Inferior parietal cortex (tissue), 1 donor: Measurements from ENCODE around the gene LITAFD.
"Not testable (repeated sequence)": the region's sequence is repeated elsewhere in the genome, so short reads cannot be mapped to it uniquely, and the experiment has no call there.

ENCODE experiments used
- DNase-seq: peaks from one replicate; pipeline ENCODE4 v3.0.0-alpha.2; 2016; ENCODE audit errors: extremely low spot score

Gene LITAFD

DNA sequence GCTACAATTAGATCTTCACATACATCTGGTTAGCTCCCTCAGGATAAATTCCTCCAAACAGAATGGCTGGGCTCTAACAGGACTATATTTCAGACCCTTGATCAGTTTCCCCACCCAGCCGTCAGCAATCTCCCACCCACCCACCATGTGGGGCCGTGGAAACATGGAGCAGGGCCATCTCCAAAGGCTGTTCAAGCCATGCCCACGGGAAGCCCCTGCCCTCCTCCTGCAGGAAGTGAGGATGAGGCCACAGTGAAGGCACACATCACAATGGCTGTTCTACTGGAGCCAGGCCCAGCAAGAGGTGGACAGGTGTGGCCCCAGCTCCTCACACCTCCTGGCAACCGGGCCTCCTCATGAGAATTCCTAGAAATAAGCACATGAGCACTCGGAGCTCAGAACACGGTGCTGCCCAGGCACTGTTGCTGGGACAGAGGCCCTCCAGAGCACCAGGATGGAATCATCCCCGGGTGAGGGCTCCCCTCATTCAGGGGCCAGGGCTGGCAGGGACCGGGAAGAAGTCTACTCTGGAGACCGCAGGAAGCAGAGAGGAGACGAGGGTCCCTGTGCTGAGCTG is at the start of gene LITAFD:
LITAFD (plus strand) TSS at position 311 of the 577 bp plus-strand sequence. CDS start 2,005 bp downstream, outside the sequence.
- no peak for DNase-seq

GRCh38 chr16:8832717-8833105 is 49.4 kb upstream of the LITAFD start:
- DNase-seq, result no peak

DNA sequence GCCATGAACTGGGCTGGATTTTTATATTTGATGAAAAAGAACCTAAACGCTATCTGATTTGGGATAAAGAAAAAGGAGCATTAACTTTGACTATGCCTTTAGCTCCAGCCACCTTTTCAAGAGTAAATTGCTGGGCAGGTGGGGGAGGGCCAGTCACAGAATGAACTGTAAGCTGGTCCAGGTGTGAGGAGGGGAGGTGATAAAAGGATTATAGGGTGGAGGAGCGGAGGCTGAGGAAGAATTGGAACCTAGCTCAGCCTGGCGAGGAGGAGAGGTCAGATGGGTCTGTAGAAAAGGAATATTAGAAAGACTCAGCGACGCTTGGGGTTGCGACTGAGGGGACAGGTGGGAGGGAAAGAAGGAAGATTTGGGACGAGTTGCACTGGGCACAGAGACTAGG is 45.4 kb upstream of the LITAFD start:
- DNase-seq, result not testable (repeated sequence)

GRCh38 chr16:8837594-8837993 is 44.6 kb upstream of the LITAFD start:
- DNase-seq, result not testable (repeated sequence)

DNA sequence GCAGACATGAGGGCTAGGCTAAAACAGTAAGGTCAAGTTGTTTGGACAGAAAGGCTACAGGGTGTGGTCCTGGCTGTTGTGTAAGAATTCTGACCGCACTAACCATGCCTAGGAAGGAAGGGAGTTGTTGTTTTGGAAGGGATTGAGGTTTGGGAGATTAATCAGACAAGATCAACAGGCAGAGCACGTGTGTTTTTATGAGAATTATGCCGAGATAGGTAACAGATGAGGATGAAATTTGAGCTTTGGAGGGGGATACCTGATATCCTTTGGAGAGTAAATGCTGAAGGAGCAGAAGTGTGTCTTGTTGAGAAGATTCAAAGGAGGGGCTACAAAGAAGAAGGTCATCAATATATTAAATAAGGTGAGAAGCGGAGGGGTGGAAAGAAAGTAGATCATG is 40.1 kb upstream of the LITAFD start:
- DNase-seq, result not testable (repeated sequence)

GRCh38 chr16:8843296-8843695 is 38.9 kb upstream of the LITAFD start:
- DNase-seq, result not testable (repeated sequence)

DNA sequence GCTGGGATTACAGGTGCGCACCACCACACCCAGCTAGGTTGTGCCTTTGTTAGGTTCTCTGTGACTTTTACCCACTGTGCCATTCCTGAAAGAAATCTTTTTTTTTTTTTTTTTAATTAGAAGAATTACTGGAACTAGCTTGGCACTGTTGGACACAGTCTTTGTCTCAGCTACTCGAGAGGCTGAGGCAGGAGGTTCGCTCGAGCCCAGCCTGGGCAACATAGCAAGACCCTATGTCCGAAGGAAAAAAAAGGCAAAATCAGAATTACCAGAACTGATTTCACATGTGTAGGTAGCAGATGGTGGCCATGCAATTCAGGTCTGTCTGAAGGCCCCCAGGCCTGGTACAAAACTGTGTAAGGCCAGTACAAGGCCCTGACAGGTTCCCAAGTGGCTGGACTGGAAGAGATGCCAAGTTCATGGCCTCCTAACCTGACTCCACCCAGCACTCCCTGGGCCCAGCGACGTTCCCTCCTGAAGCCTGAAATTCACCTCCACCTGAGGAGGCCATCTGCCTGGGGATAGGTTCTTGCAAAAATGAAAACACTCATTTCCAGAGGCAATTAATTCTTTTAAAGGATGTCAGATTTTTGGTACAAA is 36.4 kb upstream of the LITAFD start:
- no peak for DNase-seq

DNA sequence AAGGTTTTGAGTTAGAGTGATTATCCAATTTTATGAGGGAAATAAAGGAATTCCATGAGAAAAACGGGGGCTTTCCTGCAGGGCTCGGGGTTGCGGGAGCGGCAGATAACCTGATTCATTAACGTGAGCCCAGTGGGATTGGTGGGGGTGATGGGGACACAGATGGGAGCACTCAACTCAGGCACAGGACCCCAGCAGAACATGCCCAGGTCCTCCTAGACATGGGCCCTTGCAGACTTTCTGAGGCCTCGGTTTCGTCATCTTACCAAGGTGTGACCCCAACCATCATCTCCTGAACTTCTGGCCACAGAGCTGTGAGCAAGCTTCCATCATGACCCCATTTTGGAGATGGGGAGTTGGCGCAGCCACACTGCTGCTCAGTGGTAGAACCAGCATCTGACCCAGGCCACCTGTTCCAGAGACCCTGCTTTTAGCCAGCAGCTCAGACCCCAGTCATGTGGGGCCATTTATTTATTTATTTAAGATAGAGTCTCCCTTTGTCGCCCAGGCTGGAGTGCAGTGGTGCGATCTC is 35.7 kb upstream of the LITAFD start:
- DNase-seq, result no peak

GRCh38 chr16:8847145-8847544 is 35.0 kb upstream of the LITAFD start:
- DNase-seq, result no peak

DNA sequence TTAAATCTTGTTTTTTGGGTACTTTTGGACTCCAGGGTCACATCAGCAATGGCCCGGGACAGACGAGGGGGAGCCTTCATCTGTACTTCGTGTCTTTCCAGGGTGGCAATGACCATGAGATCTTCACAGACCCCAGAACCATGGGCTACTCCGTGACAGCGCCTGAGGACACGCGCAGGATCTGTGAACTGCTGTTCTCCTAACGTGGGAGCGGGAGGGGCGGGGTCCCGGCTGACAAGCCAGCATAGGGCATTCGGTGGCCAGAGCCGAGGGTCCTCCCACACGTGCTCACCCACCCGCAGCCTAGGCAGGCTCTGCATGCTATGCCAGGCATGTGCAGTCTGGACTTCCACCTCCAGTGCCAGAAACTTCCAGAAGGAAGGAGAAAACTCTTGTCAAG is 34.5 kb upstream of the LITAFD start:
- no peak for DNase-seq

GRCh38 chr16:8848231-8848938 is 33.8 kb upstream of the LITAFD start:
- no peak for DNase-seq

- no peak for DNase-seq
These were observed 33.2 kb upstream of the LITAFD start for GRCh38 chr16:8848939-8849391.

- no peak for DNase-seq
These were observed 32.6 kb upstream of the LITAFD start for GRCh38 chr16:8849411-8850011.

- DNase-seq, result no peak
These were observed 31.8 kb upstream of the LITAFD start for GRCh38 chr16:8850279-8850885.

GRCh38 chr16:8851761-8852403 is 30.3 kb upstream of the LITAFD start:
- no peak for DNase-seq

DNA sequence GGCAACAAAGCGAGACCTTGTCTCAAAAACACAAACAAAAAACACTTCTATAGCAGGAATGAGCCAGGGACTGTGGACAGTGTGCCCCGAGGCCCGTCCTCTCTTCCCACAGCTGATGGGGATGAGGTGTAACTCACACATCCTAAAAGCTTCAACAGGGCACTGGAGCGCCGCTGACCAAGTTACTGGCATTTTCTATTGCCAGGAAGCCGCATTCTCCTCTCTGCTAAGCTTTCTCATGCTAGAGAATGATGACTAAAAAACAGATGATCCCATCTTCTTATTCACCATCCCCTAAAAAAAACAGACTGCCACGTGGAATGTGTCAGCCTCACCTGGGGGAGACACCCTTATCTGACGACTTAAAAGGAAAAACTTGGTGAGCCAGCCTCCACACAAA is 29.6 kb upstream of the LITAFD start:
- DNase-seq, result no peak

- no peak for DNase-seq
These were observed 29.0 kb upstream of the LITAFD start for GRCh38 chr16:8853150-8853549.

DNA sequence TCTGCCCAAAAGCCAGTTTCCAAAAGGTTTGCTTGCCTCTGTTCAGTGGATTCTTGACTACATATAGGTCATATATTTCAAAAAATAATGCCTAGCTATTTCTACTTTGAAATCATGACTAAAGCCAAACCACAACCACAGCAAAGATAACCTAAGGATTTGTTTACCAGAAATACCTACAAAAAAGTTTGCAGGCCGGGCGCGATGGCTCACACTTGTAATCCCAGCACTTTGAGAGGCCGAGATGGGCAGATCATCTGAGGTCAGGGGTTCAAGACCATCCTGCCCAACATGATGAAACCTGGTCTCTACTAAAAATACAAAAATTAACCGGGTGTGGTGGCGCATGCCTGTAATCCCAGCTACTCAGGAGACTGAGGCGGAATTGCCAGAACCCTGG is 28.5 kb upstream of the LITAFD start:
- DNase-seq, result no peak

DNA sequence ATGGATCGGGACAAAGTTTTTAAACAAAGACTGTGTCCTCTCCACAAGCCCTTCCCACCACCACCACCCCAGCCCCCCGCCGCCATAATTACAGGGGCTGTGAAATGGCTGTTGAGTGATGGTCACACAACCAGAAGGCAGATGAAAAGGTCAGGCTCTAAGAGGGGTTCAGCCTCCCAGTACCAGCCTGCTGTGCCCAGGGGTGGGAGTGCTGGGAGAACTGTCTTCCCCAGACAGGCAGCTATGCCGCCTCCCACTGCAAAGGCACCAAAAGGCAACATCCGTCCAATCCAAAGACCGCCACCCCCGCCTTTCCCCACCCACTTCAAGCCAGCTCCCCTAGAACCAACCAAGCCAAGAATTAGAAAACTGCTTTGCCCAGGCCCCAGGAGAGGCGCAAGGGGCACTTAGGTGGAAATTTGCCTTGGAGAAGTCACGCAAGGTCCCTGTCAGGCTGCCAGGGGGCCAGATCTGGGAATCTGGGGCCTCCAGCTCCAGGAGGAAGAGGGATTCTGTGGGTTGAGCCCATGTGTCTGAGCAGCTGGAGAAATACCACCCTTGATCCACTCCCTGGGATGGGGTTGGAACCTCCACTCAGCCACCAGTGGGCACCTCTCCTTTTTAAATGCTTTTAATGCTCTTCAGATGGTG is 27.7 kb upstream of the LITAFD start:
- no peak for DNase-seq

- DNase-seq, result no peak
These were observed 26.9 kb upstream of the LITAFD start for GRCh38 chr16:8855051-8855786.
